HG03175 (cell line): ENCODE measurements around the gene AHCYL2.
"Not testable (repeated sequence)": the region's sequence is repeated elsewhere in the genome, so short reads cannot be mapped to it uniquely, and the experiment has no call there.

Experiments
- ATAC-seq: cut with Tn5 transposase; IDR thresholded peaks from one replicate; pipeline ENCODE4 v1.9.1; 2021; ENCODE audit warnings: mild to moderate bottlenecking, moderate library complexity; ENCODE audit not compliant: unreplicated experiment

AHCYL2 gene

DNA sequence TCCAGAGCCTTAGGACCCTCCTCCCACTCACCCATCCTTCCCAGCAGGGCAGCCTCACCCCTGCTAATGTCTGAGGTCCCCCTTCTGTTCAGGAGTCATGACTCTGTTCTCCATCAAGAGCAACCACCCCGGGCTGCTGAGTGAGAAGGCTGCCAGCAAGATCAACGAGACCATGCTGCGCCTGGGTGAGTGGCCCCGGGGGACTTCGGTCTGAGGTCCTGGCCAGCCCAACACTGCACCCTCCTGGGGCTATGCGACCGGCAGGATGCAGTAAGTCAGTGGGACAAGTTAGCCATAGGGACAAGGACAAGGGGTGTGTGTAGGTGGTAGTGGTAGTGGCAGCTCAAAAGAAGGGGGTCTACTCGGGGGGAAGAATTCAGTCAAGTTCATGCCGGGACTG lies 16.2 kb upstream of the AHCYL2 start:
- ATAC-seq = no peak

GRCh38 chr7:129209067-129209926 lies 15.5 kb upstream of the AHCYL2 start:
- ATAC-seq = no peak

DNA sequence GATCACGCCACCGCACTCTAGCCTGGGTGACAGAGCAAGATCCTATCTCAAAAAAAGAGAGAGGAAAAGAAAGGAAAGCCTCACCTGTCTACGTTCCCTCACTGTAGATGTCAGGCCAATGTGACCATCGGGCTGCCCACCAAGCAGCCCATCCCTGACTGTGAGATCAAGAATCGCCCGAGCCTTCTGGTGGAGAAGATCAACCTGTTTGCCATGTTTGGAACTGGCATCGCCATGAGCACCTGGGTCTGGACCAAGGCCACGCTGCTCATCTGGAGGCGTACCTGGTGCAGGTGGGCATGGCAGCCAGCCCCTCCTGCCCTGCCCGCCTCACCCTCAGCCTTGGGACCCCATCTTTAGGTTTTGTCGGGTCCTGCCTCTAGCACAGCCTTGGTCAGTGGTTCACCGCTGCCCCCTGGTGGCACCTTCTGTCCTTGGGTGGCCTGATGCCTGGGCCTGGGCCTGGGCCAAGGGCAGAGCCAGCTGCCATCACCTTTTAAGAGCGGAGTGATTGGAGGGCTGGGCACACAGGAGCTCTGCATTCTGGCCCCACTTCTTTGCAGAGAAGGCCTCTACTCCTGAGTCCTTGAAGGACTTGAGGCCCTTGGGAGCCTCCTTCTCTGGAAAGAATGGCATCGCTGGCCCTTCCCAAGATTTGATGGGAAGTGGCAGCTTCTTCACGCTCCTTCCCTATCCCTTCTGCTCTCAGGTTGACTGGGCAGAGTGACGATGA lies 14.4 kb upstream of the AHCYL2 start:
- ATAC-seq = peak; percentile 74

GRCh38 chr7:129210989-129211312 lies 13.9 kb upstream of the AHCYL2 start:
- ATAC-seq = no peak

- no peak for ATAC-seq
Measured at GRCh38 chr7:129212126-129212525, 12.7 kb upstream of the AHCYL2 start.

GRCh38 chr7:129212596-129212995 lies 12.2 kb upstream of the AHCYL2 start:
- ATAC-seq = no peak

GRCh38 chr7:129213828-129214227 lies 11.0 kb upstream of the AHCYL2 start:
- ATAC-seq = no peak

DNA sequence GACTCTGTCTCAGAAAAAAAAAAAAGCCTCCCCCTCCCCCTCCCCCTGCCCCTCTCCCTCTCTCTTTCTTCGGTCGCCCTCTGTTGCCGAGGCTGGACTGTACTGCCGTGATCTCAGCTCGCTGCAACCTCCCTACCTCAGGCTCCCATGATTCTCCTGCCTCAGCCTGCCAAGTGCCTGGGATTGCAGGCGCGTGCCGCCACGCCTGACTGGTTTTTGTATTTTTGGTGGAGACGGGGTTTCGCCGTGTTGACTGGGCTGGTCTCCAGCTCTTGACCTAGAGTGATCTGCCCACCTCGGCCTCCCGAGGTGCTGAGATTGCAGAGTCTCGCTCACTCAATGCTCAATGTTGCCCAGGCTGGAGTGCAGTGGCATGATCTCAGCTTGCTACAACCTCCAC lies 9.1 kb upstream of the AHCYL2 start:
- not testable (repeated sequence) for ATAC-seq

GRCh38 chr7:129216101-129216715 lies 8.6 kb upstream of the AHCYL2 start:
- ATAC-seq = not testable (repeated sequence)

- not testable (repeated sequence) for ATAC-seq
Measured at GRCh38 chr7:129216821-129217416, 7.9 kb upstream of the AHCYL2 start.

DNA sequence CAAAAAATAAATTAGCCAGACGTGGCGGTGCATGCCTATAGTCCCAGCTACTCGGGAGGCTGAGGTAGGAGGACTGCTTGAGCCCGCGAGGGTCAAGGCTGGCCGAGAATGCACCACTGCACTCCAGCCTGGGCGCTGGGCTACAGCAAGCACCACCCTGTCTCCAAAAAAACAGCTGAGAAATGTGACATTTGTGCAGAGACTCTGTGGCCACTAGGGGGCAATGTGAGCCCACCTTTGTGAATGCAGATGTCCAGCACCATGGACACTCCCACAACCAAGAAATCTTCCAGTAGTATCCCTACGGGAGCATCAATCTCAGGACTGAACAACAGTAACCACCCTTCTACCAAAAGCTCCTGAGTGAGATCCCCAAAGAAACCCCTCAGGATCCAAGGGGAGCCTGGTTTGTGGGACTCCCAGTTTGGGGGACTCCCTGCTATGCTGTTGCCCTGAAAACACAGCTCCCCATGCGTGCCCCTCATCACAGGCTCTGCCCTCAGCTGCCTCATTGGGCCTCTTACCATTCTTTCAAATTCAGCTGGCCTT lies 6.2 kb upstream of the AHCYL2 start:
- peak; percentile 65 for ATAC-seq

GRCh38 chr7:129219166-129219565 lies 5.7 kb upstream of the AHCYL2 start:
- ATAC-seq = not testable (repeated sequence)

GRCh38 chr7:129222064-129222463 lies 2.8 kb upstream of the AHCYL2 start:
- ATAC-seq = no peak

DNA sequence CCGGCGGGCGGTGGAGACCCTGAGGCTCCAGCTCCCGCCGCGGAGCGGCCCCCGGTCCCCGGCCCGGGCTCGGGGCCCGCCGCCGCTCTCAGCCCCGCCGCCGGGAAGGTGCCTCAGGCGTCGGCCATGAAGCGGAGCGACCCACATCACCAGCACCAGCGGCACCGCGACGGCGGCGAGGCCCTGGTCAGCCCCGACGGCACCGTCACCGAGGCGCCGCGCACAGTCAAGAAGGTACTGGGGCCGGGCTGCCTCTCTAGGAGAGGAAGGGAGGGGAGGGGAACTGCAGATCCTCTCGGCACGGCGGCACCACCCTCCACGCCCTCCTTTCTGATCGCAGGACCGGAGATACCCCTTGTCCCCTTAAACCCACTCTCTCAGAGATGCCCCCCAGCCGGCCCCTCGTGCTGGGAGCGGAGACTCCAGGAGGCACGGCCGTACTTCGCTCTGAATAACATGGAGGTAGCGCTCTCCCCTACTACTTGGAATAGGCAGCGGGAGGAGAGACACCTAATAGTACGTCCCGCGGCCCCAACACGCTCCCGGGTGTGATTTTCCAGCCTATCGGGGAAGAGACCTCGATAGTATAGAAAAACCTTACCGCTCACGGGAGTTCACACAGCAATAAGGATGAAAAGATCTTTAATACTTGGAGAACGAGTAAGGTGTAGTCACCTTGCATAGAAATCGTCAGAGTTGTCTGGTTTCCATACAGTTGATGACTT lies 538 bp downstream of the AHCYL2 start:
- peak; percentile 38 for ATAC-seq

- ATAC-seq = no peak
Measured at GRCh38 chr7:129225931-129226572, 1.2 kb downstream of the AHCYL2 start.

- no peak for ATAC-seq
Measured at GRCh38 chr7:129227646-129228578, 3.1 kb downstream of the AHCYL2 start.

- ATAC-seq = no peak
Measured at GRCh38 chr7:129228633-129229032, 3.8 kb downstream of the AHCYL2 start.

- ATAC-seq = no peak
Measured at GRCh38 chr7:129231666-129232065, 6.8 kb downstream of the AHCYL2 start.

GRCh38 chr7:129238546-129238945 lies 13.7 kb downstream of the AHCYL2 start:
- ATAC-seq = no peak
